SU-DHL-6 (cell line): ENCODE results near the gene NFATC1.

Source experiments
- EZH2phosphoT487 ChIP-seq: fragments of 200-600 bp; sonication (generic), shearing (Covaris generic); conservative IDR thresholded peaks from 2 replicates; pipeline ENCODE4 v1.6.1; 2018; ENCODE audit warnings: mild to moderate bottlenecking, antibody characterized with exemption, low read length, moderate library complexity, mixed read lengths
- TF ChIP-seq, protein P1 (sequence below): fragments of 200-600 bp; sonication (generic); IDR thresholded peaks from one replicate; pipeline ENCODE4 v1.5.1; 2017; ENCODE audit warnings: antibody characterized with exemption, mild to moderate bottlenecking, low read length, moderate library complexity; ENCODE audit not compliant: insufficient read depth, poor library complexity, severe bottlenecking

- TF ChIP-seq, protein P1, sequence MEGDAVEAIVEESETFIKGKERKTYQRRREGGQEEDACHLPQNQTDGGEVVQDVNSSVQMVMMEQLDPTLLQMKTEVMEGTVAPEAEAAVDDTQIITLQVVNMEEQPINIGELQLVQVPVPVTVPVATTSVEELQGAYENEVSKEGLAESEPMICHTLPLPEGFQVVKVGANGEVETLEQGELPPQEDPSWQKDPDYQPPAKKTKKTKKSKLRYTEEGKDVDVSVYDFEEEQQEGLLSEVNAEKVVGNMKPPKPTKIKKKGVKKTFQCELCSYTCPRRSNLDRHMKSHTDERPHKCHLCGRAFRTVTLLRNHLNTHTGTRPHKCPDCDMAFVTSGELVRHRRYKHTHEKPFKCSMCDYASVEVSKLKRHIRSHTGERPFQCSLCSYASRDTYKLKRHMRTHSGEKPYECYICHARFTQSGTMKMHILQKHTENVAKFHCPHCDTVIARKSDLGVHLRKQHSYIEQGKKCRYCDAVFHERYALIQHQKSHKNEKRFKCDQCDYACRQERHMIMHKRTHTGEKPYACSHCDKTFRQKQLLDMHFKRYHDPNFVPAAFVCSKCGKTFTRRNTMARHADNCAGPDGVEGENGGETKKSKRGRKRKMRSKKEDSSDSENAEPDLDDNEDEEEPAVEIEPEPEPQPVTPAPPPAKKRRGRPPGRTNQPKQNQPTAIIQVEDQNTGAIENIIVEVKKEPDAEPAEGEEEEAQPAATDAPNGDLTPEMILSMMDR: no peak
- TF ChIP-seq EZH2phosphoT487: no peak
Measured at GRCh38 chr18:79542213-79542612, 146.5 kb downstream of the NFATC1 start.
